KBM-7 (cell line): ENCODE measurements around the gene MYL3.

Source experiments
- DNase-seq: peaks from one replicate; pipeline ENCODE4 v3.0.0-alpha.2; 2015
- in situ Hi-C: fragments of 300-500 bp; cut with MboI; formaldehyde crosslinking; loops from 2 replicates; pipeline ENCODE4 v1.14.3; 2020; ENCODE audit warnings: low sequenced_read_pairs, low pct_unique_long_range_greater_than_20kb, mixed read lengths

Gene MYL3

GRCh38 chr3:46857485-46858341 is 5.5 kb downstream of the MYL3 start:
- in situ Hi-C loops: no loop called here
- DNase-seq: no peak

GRCh38 chr3:46856576-46857471 is 6.4 kb downstream of the MYL3 start:
- DNase-seq: no peak
- in situ Hi-C loops: no loop called here

GRCh38 chr3:46854555-46854991 is 8.7 kb downstream of the MYL3 start:
- in situ Hi-C loops: no loop called here
- DNase-seq: no peak

GRCh38 chr3:46853441-46854415 is 9.5 kb downstream of the MYL3 start:
- DNase-seq: no peak
- in situ Hi-C loops: no loop called here

GRCh38 chr3:46852839-46853355 is 10.3 kb downstream of the MYL3 start:
- DNase-seq: no peak
- in situ Hi-C loops: no loop called here

GRCh38 chr3:46852334-46852720 is 10.9 kb downstream of the MYL3 start:
- in situ Hi-C loops: no loop called here
- DNase-seq: no peak

- no peak for DNase-seq
- in situ Hi-C loops: no loop called here
These were observed 11.6 kb downstream of the MYL3 start for GRCh38 chr3:46851364-46852333.

- DNase-seq: no peak
- in situ Hi-C loops: no loop called here
These were observed 12.8 kb downstream of the MYL3 start for GRCh38 chr3:46850468-46850779.

GRCh38 chr3:46849686-46850467 is 13.4 kb downstream of the MYL3 start:
- in situ Hi-C loops: no loop called here
- DNase-seq: no peak

GRCh38 chr3:46849045-46849631 is 14.1 kb downstream of the MYL3 start:
- in situ Hi-C loops: no loop called here
- no peak for DNase-seq

GRCh38 chr3:46848271-46849044 is 14.8 kb downstream of the MYL3 start:
- in situ Hi-C loops: no loop called here
- no peak for DNase-seq

- no peak for DNase-seq
- in situ Hi-C loops: no loop called here
These were observed 15.5 kb downstream of the MYL3 start for GRCh38 chr3:46847744-46848143.

GRCh38 chr3:46846624-46847542 is 16.4 kb downstream of the MYL3 start:
- in situ Hi-C loops: no loop called here
- no peak for DNase-seq

- in situ Hi-C loops: no loop called here
These were observed 17.2 kb downstream of the MYL3 start for GRCh38 chr3:46845860-46846623.

More at GRCh38 chr3:46845860-46846623, 17.2 kb downstream of the MYL3 start:
- no peak for DNase-seq
